Right renal cortex interstitium (tissue), 3 donors: ENCODE measurements around the gene COL26A1. TPM values are rescaled to one million over a fixed set of nuclear protein-coding genes. Genes with fewer than 3 reads are reported as not detected.
A peak's percentile ranks its signal among the peaks of the same experiment; 100 is the strongest.
"Not testable (repeated sequence)": the region's sequence is repeated elsewhere in the genome, so short reads cannot be mapped to it uniquely, and the experiment has no call there.

Experiments
- DNase-seq, 3 donors: peaks; one replicate each; pipeline ENCODE4 v3.0.0-alpha.2; 2013; ENCODE audit warnings: low read depth in 3 of 3, low spot score in 2 of 3
- polyA plus RNA-seq, 3 donors: library from polyadenylated mRNA; unstranded; fragments of 120-200 nt; gene quantifications; one replicate each; pipeline ENCODE4 v1.2.1, GENCODE V29; 2013; ENCODE audit not compliant: insufficient read length in 3 of 3

The COL26A1 gene
- polyA plus RNA-seq, 3 donors = 20.8 to 22.8 (median 21.3) TPM

DNA sequence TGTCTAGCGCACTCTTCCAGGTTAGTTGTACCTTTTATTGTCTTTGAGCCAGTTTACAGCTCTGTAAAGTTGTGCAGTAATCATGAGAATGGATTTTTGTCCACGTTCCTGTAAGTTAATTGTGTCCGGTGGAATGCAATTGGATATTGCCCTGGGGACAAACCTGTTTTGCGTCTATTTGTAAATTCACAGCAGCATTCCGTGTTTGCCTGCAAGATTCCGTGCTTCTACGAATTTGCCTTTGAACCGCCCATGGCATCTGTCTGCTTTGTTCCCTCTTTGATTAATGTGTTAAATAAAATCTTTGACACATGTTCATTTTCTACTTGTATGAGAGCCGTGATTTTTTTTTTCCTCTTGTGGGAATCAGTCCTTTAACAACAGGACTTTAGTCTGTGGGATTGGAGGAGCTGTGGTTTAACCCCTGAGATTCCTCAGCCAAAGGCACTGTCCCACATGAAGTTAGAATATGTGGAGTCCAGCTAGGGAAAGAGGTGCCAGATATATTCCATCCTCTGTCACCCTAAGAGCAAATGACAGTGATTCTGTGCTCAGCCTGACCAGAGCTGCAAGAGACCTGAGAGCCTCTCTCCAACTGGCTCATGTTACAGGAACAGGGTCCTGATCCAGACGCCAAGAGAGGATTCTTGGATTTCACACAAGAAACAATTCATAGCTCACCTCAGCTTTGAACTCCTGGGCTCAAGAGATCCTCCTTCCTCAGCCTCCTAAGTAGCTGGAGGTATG lies 126.3 kb downstream of the COL26A1 start:
- DNase-seq = peak in 1 of 3 donors; percentile 54

DNA sequence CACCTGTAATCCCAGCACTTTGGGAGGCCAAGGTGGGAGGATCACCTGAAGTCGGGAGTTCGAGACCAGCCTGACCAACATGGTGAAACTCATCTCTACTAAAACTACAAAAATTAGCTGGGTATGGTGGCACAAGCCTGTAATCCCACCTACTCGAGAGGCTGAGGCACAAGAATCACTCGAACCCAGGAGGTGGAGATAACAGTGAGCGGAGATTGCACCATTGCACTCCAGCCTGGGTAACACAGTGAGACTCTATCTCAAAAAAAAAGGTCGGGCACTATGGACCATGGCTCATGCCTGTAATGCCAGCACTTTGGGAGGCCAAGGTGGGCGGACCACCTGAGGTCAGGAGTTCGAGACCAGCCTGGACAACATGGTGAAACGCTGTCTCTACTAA lies 127.8 kb downstream of the COL26A1 start:
- DNase-seq = not testable (repeated sequence)

DNA sequence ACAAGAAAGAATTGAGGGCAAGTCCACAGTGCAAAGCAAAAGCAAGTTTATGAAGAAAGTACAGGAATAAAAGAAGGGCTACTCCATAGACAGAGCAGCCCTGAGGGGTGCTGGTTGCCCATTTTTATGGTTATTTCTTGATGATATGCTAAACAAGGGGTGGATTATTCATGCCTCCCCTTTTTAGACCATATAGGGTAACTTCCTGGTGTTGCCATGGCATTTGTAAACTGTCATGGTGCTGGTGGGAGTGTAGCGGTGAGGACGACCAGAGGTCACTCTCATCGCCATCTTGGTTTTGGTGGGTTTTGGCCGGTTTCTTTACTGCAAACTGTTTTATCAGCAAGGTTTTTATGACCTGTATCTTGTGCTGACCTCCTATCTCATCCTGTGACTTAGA lies 128.8 kb downstream of the COL26A1 start:
- DNase-seq = not testable (repeated sequence)

DNA sequence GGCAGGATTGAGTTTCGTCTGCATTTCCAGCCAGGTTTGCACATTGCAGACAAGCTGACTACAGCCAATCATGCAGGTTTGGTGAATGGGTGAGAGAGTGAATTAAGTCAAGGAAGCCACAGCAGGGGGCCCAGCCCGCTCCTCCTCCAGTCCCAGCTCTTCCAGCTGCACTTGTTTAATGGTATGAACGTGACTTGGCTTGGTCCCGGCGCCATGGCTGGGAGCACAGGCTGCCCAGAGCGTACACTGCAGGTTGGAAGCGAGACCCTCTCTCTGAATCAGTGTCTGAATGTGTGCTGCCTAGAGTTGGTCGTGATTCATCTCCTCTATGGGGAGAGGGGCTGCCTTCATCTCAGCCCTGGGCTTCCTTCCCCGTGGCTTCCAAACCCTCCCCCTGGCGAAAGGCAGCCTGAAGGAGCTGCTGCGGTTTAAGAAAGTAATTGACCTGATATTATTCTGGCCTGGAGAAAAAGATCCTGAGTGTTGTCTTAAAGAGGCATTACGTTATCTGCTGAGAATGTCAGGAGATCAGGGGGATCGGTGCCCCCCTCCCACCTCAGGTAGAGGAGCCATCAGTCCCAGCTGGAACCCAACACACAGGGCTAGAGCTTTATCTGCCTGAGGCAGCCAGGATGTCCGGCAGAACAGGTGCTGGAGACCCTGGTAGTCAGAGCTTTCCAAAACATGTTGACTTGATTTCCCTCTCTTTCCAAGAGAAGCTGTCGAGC lies 132.1 kb downstream of the COL26A1 start:
- no peak for DNase-seq

DNA sequence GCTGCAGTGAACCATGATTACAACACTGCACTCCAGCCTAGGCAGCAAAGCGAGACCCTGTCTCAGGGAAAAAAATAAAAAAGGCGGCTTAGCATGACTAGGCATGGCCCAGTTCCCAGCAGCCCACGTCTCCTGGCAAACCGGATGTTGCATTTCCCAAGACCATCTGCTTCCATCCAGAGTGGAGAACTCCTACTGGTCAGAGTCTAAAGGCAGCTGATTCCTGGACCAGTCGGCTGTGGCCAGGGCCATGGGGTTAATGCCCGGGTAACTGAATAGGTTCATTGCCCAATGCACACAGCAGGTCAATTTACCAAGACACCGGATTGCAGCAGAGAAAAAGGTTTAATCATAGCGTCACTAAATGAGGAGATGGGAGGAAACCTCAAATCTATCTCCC lies 133.3 kb downstream of the COL26A1 start:
- no peak for DNase-seq

DNA sequence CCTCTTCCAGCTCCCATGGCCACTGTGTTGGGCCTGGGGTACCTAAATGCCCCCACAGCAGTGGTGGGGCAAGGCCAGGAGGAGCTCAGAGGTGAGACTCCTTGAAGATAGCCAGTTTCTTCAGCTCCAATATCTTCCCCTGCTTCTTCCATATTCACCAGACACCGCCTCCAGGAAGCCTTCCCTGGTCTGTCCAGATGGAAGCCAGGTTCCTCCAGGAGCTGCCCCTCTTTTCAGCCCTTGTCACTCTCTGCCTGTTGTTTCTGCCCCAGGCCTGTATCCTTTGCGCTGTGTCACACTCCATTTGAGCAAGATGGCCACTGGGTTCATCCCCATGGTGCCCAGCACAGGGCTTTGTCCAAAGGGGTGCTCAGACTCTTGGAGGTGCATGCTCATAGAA lies 138.7 kb downstream of the COL26A1 start:
- no peak for DNase-seq

DNA sequence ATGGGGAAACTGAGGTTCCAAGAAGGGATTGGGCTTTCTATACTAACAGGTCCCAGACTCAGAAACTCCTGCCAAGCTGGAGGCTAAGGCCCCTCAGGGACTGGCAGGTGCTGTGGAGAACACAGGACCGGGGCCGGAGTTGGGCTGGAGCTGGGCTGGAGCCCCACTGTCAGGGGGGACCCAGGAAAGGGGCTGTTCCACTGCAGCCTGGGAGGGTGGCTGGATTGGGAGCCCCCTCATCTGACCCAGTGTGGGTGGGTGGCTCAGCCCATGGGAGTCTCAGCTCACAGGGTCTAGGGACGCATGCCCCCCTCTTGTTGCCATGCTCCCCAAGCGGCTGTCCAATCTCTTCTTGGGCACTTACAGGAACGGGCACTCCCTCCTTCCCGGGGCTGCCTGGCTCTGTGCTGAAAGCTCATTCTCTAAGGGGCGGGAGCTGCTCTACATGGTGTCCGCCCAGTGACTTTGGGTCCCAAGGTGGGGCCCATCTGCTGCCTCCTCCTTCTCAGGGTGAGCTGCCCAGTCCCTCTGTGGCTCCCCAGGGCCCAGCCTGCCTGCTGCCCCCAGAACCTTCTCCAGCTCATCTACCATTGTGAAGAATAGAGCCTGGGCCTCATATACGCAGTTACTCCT lies 139.9 kb downstream of the COL26A1 start:
- no peak for DNase-seq

DNA sequence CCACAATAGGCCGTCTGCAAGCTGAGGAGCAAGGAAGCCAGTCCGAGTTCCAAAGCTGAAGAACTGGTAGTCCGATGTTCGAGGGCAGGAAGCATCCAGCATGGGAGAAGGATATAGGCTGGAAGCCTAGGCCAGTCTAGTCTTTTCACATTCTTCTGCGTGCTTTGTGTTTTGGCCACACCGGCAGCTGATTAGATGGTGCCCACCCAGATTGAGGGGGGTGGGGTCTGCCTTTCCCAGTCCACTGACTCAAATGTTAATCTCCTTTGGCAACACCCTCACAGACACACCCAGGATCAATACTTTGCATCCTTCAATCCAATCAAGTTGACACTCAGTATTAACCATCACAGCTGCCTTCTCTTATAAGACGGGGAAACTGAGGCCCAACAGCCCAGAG lies 142.8 kb downstream of the COL26A1 start:
- not testable (repeated sequence) for DNase-seq

DNA sequence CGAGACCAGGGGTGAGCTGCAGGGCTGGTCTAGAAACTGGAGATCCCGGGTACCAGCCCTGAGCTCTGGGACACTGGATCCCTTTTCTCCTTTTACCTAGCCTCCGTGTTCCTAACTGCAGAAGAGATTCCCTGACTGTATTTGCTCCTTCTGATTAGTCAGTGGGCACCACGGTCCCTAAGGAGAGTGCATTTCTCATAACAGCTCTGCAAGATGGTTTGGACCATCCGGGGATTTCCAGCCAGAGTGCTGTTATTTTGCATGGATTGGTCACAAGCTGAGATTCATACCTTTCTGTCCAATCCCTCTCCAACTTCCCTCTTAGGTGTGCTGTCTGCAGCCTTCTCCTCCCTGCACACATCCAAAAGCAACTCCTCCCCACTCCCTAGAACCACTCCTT lies 143.9 kb downstream of the COL26A1 start:
- no peak for DNase-seq

DNA sequence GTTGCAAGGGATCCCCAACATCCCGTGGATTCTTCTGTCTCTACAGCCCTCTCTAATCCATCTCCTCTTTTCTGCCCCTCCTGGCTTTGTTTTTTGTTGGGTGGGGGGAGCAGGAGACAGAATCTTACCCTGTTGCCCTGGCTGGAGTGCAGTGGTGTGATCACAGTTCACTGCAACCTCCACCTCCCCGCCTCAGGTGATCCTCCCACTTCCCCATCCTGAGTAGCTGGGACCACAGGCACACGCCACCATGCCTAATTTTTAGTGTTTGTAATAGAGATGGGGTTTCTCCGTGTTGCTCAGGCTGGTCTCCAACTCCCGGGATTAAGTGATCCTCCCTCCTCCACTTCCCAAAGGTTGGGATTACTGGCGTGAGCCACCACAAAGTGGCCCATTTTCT lies 144.7 kb downstream of the COL26A1 start:
- no peak for DNase-seq

DNA sequence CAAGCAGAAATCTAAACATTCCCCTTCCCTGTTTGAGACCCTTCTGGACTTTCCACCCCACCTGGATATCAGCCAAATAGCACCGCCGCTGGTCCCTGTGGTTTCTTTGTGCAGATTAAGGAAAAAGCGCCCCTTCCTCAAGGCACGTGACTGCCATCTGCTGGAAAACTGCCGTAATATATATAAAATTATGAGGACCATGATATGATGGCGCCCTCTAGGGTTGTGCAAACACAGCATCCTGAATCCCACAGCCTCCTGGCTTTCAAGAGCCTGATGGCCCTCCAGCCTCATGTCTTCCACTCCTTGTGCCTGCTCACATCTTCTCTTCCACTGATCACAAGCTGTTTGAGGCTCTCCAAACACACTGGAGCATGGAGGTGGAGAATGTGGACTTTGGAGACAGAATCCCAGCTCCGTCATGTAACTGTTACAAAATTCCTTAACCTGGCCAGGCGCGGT lies 145.1 kb downstream of the COL26A1 start:
- DNase-seq = peak; percentile 80 to 90 (median 80)

DNA sequence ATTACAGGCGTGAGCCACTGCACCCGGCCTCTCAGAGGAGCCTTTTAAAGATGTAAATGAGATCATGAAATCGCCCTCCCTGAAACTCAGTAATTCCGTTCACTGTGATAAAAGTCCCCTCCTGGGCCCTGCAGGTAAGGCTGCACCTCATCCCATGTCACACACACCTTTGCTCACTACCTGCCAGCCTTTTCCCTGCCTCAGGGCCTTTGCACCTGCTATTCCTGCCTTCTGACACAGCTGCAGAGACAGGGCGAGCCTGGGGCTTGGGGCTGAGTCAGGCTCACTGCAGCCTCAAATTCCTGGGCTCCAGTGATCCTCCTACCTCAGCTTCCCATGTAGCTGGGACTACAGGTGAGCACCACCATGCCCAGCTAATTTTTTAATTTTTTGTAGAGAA lies 147.6 kb downstream of the COL26A1 start:
- no peak for DNase-seq

DNA sequence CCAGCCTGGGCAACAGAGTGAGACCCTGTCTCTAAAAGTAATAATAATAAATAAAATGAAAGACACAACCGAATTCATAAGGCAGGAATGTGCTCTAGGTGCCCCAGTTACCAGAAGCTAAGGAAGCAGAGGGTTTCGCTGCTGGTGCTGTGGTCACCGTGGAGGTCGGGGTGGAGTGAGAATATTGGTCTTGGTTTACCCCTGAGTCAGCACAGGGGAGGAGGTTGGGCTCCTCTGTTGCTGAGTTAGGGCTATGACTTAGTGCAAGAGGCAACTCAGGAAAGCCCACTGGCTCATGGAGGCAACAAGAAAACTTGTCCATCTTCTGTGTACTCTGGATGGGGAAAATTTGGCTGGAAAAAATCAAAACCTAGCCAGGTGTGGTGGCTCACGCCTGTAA lies 149.3 kb downstream of the COL26A1 start:
- no peak for DNase-seq

DNA sequence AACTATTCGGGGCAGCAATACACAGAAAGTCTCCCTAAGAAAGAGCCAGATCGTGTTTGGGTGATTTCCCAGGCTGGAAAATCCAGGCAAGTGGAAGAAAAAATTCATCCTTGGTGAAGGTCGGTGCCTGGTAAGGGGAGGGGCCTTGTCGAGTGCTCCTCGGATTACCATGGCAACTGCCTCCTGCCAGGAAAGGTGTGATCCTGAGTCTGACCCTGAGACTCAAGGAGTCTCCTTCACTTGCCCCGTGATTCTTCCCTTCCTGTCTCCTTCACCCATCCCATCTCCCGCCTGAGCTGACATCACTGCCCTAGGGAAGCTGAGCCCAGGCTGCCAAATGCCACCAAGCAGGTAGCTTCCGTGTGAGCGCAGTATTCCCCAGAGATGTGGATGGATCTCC lies 154.2 kb downstream of the COL26A1 start:
- no peak for DNase-seq

DNA sequence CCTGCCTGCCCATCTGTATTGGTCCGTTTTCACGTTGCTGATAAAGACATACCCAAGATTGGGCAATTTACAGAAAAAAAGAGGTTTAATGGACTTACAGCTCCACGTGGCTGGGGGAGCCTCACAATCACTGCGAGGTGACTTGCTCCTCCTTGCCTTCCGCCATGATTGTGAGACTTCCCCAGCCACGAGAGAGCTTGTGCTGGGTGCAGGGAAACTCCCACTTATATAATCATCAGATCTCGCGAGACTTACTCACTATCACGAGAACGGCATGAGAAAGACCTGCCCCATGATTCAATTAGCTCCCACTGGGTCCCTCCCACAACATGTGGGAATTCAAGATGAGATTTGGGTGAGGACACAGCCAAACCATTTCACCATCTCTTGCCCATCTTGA lies 154.6 kb downstream of the COL26A1 start:
- no peak for DNase-seq

DNA sequence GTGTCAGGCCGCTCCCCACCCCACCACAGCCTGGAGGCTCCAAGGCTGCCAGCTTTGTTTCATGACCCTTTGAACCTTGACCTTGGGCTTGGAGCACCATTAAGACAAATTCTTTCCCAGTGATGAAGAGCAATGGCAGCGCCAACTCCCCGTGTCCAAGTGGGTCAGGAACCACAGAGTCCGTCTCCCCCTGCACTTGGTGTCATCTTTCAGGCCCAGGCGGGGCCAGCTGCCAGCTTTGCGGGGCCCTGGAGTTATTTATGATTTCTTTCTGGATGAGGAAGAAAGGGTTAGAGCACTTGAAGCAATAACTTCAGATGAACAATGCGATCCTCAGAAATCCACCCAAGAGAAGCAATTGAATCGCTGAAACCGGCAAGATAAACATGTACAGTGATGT lies 155.7 kb downstream of the COL26A1 start:
- peak in 2 of 3 donors; percentile 18 to 56 for DNase-seq

DNA sequence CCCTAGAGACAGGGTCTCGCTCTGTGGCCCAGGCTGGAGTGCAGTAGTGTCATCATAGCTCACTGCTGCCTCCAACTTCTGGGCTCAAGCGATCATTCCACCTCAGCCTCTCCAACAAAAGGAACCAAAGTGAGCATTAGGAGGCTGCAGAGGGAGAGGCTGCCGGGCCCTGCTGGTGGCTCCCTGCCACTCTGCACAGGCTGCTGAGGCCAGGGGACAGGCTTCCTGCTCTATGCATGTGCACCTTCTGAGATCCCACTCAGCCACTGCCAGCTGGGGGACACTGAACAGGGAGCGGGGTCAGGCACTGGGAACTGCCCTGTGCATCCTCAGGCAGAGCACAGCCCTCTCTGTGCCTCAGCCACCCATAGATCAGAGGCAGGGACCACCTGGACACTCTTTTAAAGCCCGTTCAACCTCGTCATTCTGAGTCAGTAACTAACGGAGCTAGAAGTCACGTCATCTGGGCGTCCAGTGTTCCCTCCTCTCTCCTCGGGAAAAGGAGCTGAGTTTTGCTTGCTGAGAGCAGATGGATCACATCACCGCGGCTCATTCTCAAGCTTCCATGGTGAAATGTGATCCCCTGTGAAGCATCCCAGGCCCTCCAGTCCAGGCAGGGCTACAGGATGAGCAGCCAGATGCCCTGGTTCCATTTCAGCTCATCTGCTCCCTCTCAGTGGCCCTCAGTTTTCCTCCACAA lies 156.8 kb downstream of the COL26A1 start:
- peak in 2 of 3 donors; percentile 31 to 55 for DNase-seq

DNA sequence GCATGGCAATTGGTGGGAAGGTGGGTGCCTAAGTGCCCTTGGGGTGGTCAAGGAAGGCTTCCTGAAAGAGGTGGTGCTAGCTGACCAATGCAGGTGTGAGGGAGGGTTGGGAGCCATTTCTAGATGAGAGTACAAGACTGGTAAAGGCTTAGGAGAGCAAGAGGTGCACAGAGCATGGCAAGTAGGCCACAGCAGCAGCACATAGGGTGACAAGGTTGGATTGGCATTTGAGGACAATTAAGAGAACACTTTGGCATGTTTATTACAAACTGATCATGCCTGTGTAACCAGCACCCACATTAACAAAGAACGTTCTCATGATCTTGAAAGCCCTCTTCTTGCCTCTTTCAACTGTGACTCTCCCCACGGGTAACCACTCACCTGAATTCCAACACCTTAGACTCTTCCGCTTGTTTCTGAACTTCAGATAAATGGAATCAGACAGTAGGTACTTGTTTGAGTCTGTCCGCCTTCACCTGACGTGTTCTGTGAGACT lies 158.8 kb downstream of the COL26A1 start:
- DNase-seq = no peak

DNA sequence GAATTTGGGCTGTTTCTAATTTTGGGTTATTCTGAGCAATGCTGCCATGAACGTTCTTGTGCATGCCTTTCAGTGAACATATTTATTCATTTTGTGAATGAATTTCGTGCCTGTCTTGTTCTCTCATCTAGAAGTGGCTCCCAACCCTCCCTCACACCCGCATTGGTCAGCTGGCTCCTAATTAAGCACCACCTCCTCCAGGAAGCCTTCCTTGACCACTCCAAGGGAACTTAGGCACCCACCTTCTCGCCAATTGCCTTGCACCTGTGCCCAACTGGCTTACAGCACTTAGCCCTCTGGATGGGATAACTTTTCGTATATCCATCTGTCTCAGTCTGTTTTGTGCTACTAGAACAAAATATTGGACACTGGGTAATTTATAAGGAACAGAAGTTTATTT lies 159.3 kb downstream of the COL26A1 start:
- no peak for DNase-seq

DNA sequence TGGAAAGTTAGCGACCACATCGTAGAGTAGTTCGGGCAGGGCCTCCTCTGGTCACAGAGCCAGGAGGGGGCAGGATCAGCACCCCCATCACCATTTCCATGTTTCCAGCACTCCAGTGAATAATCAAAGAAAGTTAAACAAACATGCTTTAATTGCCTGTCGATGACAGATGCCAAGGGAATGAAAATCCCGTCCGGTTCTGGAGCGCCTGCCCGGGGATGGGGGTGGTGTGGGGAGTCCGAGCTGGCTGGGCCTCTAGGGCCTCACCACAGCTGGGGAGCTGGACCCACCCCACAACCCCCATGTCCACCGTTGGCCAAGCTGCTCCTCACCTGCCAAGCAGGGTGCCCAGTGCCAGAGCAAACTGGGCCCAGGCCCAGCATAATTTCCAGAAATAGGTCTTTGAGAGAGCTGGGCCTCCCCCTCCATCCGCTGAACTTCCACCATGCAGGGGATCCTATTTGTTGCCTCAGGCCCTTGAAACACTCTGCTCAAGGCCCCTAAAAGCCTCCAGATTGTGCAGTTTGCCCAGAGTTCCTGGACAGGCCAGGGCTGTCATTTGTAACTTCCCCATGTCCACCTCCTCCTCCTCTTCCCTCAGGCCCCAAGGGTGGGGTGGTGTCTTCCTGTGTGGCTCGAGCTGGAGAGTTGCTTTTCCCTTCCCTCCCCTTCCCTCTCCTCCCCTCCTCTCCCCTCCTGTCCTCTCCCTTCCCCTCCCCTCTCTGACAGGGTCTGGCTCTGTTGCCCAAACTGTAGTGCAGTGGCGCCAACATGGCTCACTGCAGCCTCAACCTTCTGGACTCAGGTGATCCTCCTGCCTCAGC lies 165.4 kb downstream of the COL26A1 start:
- DNase-seq = no peak
